Measurements from ENCODE around the gene UHRF2.

The UHRF2 gene

GRCh38 chr9:6553866-6554265, 140.9 kb downstream of the UHRF2 start:
- H3K4me3 ChIP-seq (ENCODE audit: low read length) = no peak overlapping the region
- TF ChIP-seq, protein P1, sequence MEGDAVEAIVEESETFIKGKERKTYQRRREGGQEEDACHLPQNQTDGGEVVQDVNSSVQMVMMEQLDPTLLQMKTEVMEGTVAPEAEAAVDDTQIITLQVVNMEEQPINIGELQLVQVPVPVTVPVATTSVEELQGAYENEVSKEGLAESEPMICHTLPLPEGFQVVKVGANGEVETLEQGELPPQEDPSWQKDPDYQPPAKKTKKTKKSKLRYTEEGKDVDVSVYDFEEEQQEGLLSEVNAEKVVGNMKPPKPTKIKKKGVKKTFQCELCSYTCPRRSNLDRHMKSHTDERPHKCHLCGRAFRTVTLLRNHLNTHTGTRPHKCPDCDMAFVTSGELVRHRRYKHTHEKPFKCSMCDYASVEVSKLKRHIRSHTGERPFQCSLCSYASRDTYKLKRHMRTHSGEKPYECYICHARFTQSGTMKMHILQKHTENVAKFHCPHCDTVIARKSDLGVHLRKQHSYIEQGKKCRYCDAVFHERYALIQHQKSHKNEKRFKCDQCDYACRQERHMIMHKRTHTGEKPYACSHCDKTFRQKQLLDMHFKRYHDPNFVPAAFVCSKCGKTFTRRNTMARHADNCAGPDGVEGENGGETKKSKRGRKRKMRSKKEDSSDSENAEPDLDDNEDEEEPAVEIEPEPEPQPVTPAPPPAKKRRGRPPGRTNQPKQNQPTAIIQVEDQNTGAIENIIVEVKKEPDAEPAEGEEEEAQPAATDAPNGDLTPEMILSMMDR (IDR thresholded peaks at IDR 0.05; ENCODE audit: insufficient read depth, low read depth, low read length, missing control alignments) = no peak
- no peak for DNase-seq (ENCODE audit: low read depth)
